SK-N-MC (cell line): ENCODE measurements around the gene LSAMP.

Experiments
- DNase-seq: peaks from one replicate; pipeline ENCODE4 v3.0.0-alpha.2; 2011; ENCODE audit warnings: low read depth, low spot score
- H3K27ac ChIP-seq: fragments of 200-600 bp; sonication (generic); 2 replicates; pipeline ENCODE4 v1.5.1; 2016; ENCODE audit warnings: mixed run types
- H3K36me3 ChIP-seq: fragments of 200-600 bp; sonication (generic); 2 replicates; pipeline ENCODE4 v1.6.1; 2017; ENCODE audit warnings: antibody characterized with exemption, low read length, mixed read lengths; ENCODE audit not compliant: insufficient read depth
- H3K4me3 ChIP-seq: fragments of 200-600 bp; sonication (generic); 2 replicates; pipeline ENCODE4 v1.5.1; 2016
- H3K9ac ChIP-seq: fragments of 200-600 bp; sonication (generic); 2 replicates; pipeline ENCODE4 v1.8.0; 2017; ENCODE audit warnings: mixed run types, mixed read lengths; ENCODE audit not compliant: insufficient read length
- H3K9me3 ChIP-seq: fragments of 200-600 bp; sonication (generic); 2 replicates; pipeline ENCODE4 v1.6.1; 2017; ENCODE audit warnings: low read depth, mild to moderate bottlenecking, antibody characterized with exemption, low read length, moderate library complexity, mixed read lengths
- EZH2 ChIP-seq: fragments of 200-600 bp; sonication (generic); IDR thresholded peaks from one replicate; pipeline ENCODE4 v1.6.1; 2017; ENCODE audit warnings: antibody characterized with exemption
- FOXP2 ChIP-seq: optimal IDR thresholded peaks from 2 replicates; pipeline ENCODE3; 2011; ENCODE audit warnings: mild to moderate bottlenecking, moderate library complexity; ENCODE audit not compliant: insufficient read depth; ENCODE audit errors: extremely low read length, control extremely low read depth
- POLR2AphosphoS5 ChIP-seq: IDR thresholded peaks from 2 replicates; pipeline ENCODE4 v1.6.1; 2012; ENCODE audit warnings: mild to moderate bottlenecking, low read depth, low read length, borderline replicate concordance

Gene LSAMP

GRCh38 chr3:116306149-116306548 is 139.1 kb downstream of the LSAMP start:
- H3K9me3 ChIP-seq: no peaks in the 10 kb centered on the region
- H3K27ac ChIP-seq: no peak overlapping the region
- TF ChIP-seq FOXP2 (no peak), POLR2AphosphoS5 (no peak), EZH2 (no peak)
- no peak overlapping the region for H3K9ac ChIP-seq
- no peak for DNase-seq
- no peak overlapping the region for H3K4me3 ChIP-seq
- peaks cover 3% of the 10 kb centered on the region; the same call in 1 of the 2 replicates for H3K36me3 ChIP-seq

DNA sequence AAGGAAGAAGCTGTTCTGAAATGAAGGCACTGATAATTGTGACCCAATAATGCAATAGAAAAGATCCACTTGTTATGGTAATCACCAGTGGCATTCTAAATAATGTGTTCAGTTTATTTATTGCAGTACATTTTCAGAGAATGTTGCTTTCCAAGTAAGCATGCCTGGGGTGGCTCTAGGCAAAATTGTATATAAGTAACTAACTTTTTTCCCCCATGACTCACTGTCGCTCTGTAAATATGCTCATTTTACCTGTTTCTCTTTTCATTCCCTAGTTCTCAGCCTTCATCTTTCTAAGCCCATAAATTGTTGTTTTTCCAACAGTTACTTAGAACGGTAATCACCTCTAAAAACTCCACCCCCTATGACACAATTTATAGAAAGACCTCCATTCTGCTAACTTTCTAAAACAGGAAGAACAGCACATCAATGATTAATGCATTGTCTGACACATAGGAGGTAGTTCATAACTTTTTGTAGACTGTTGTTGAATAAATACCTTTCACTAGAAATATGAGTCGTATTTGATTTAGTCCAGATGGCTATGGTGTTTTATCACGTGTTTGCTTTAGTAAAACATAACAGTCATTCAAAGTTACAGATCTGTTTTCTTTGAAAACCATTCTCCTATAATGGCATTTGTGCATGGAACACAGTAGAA is 143.1 kb downstream of the LSAMP start:
- H3K9me3 ChIP-seq: no peaks in the 10 kb centered on the region
- TF ChIP-seq POLR2AphosphoS5 (no peak), FOXP2 (no peak), EZH2 (no peak)
- DNase-seq: no peak

DNA sequence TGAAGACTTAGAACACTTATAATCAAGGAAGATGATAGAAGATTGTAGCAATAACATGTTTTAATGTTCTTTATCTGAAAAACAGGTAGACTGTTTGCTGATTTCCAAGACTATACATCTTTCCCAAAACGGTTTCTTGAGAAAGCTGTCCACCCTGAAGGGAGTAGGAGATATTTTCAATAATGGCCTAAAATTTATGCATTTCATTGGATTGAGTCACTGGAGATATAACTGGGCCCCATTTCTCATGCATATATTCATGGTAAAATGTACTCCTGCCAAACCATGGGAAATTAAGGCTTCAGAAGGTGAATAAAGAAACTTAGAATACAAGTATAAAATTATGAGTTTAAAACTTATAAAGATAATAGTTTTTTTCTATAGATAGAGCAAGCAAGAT is 143.9 kb downstream of the LSAMP start:
- Histone ChIP-seq H3K9me3 (no peaks in the 10 kb centered on the region), H3K4me3 (no peak overlapping the region), H3K9ac (no peak overlapping the region), H3K36me3 (peaks cover 3% of the 10 kb centered on the region; the same call in 1 of the 2 replicates), H3K27ac (peak overlapping the region; percentile 42; the same call in 1 of the 2 replicates)
- no peak for TF ChIP-seq FOXP2
- TF ChIP-seq POLR2AphosphoS5: no peak
- no peak for TF ChIP-seq EZH2
- DNase-seq: no peak

More for the DNA sequence above, 143.1 kb downstream of the LSAMP start:
- peak overlapping the region; percentile 42; the same call in 1 of the 2 replicates for H3K27ac ChIP-seq
- no peak overlapping the region for H3K9ac ChIP-seq
- H3K4me3 ChIP-seq: peak overlapping the region; percentile 3; the same call in 1 of the 2 replicates
- H3K36me3 ChIP-seq: peaks cover 3% of the 10 kb centered on the region; the same call in 1 of the 2 replicates

DNA sequence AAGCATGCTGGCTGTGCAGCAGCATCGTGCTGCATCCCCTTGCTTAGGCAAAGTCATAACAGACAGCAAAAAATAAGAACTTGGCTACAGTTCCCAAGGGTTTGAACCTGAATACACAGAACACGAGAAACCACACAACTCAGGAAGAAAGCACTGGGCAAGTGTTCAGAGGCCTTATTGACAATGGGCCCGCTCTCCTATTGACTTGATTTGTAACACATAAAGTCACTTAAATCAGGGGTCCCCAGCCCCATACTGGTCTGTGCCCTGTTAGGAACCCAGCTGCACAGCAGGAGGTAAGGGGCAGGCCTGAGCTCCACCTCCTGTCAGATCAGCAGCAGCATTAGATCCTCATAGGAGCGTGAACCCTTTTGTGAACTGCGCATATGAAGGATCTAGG is 145.1 kb downstream of the LSAMP start:
- Histone ChIP-seq H3K9ac (no peak overlapping the region), H3K27ac (0 out of 2 replicates have a peak overlapping the region, but pooled peaks have one; percentile 12), H3K4me3 (no peak overlapping the region), H3K36me3 (peaks cover 3% of the 10 kb centered on the region; the same call in 1 of the 2 replicates), H3K9me3 (no peaks in the 10 kb centered on the region)
- DNase-seq: no peak
- TF ChIP-seq EZH2 (no peak), FOXP2 (no peak)

GRCh38 chr3:116299646-116300081 is 145.6 kb downstream of the LSAMP start:
- Histone ChIP-seq H3K9me3 (no peaks in the 10 kb centered on the region), H3K27ac (peak overlapping the region; percentile 12; the same call in 1 of the 2 replicates), H3K36me3 (peaks cover 3% of the 10 kb centered on the region; the same call in 1 of the 2 replicates), H3K9ac (no peak overlapping the region), H3K4me3 (no peak overlapping the region)
- no peak for TF ChIP-seq POLR2AphosphoS5
- TF ChIP-seq FOXP2: no peak
- no peak for TF ChIP-seq EZH2
- no peak for DNase-seq

GRCh38 chr3:116298151-116298550 is 147.1 kb downstream of the LSAMP start:
- Histone ChIP-seq H3K36me3 (no peaks in the 10 kb centered on the region), H3K27ac (0 out of 2 replicates have a peak overlapping the region, but pooled peaks have one; percentile 6), H3K9ac (no peak overlapping the region), H3K4me3 (no peak overlapping the region), H3K9me3 (no peaks in the 10 kb centered on the region)
- TF ChIP-seq EZH2 (no peak), POLR2AphosphoS5 (no peak), FOXP2 (no peak)
- DNase-seq: no peak

DNA sequence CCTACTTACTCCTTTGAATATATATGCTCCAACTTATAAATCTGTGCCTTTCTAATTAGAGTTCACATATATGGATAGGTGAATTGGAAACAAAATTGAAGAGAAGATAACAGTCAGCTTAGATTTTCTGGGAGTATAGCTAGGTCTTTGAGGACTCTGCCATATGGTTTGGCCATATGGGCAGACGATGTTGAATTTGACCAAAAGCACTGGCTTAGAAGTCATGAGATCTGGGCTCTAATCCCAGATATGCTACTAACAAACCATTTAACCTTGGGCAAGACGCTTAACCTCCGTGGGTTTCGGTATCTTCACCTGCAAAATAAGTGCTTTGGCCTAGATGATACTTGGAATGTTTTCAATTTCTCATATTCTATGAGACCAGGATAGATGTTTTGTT is 154.1 kb downstream of the LSAMP start:
- no peak overlapping the region for H3K4me3 ChIP-seq
- H3K27ac ChIP-seq: no peak overlapping the region
- H3K9ac ChIP-seq: no peak overlapping the region
- H3K9me3 ChIP-seq: no peaks in the 10 kb centered on the region
- TF ChIP-seq EZH2 (no peak), FOXP2 (no peak), POLR2AphosphoS5 (no peak)
- no peak for DNase-seq
- no peaks in the 10 kb centered on the region for H3K36me3 ChIP-seq

DNA sequence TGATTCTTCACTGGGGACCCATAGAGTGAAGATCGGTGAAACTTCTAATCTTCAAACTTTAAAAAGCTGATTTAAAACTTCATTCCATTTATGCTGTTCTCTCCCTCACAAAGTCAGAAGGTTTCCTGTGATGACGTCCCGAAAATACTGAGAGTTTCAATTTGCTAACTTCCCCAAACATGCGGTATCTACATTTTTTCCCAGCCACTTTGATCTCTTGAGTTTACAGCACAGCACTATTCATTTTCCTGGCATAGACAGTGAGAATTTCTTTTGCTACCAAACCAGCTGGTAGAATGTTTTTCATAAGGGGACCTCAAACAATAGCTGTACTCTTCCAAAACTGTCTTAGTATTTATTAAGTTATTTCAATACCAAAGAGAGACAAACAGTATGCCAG is 156.8 kb downstream of the LSAMP start:
- TF ChIP-seq FOXP2: no peak
- no peak for TF ChIP-seq EZH2
- TF ChIP-seq POLR2AphosphoS5: no peak
- Histone ChIP-seq H3K9ac (no peak overlapping the region), H3K36me3 (no peaks in the 10 kb centered on the region), H3K27ac (peak overlapping the region; percentile 58), H3K4me3 (no peak overlapping the region), H3K9me3 (no peaks in the 10 kb centered on the region)
- no peak for DNase-seq
